Esophagus (tissue), 2 donors: ENCODE data around the gene PTTG1IP. TPM values are rescaled to one million over a fixed set of nuclear protein-coding genes. Genes with fewer than 3 reads are reported as not detected.
A peak's percentile ranks its signal among the peaks of the same experiment; 100 is the strongest.

Experiments used
- H3K27ac ChIP-seq, 2 donors: one replicate each; pipeline ENCODE4 v1.5.1; 2013; ENCODE audit warnings: low read depth in 2 of 2, mild to moderate bottlenecking in 2 of 2, inconsistent platforms in 1 of 2, low read length in 1 of 2, moderate library complexity in 1 of 2
- H3K27me3 ChIP-seq, 2 donors: one replicate each; pipeline ENCODE4 v1.6.1; 2013; ENCODE audit warnings: low read length in 2 of 2, control low read depth in 1 of 2, mild to moderate bottlenecking in 1 of 2; ENCODE audit not compliant: insufficient read depth in 2 of 2, control insufficient read depth in 1 of 2
- H3K36me3 ChIP-seq, 2 donors: one replicate each; pipeline ENCODE4 v1.6.1; 2013; ENCODE audit warnings: low read length in 1 of 2; ENCODE audit not compliant: control insufficient read depth in 2 of 2, insufficient read depth in 2 of 2
- H3K4me1 ChIP-seq, 2 donors: one replicate each; pipeline ENCODE4 v1.6.1; 2013; ENCODE audit warnings: low read length in 1 of 2; ENCODE audit not compliant: control insufficient read depth in 2 of 2, insufficient read depth in 2 of 2
- H3K4me3 ChIP-seq, 2 donors: one replicate each; pipeline ENCODE4 v1.5.1; 2013; ENCODE audit warnings: low read length in 2 of 2, mild to moderate bottlenecking in 2 of 2, low read depth in 1 of 2, moderate library complexity in 1 of 2
- H3K9me3 ChIP-seq, 2 donors: one replicate each; pipeline ENCODE4 v1.6.1; 2013; ENCODE audit warnings: mild to moderate bottlenecking in 2 of 2, low read depth in 1 of 2, low read length in 1 of 2, moderate library complexity in 1 of 2; ENCODE audit not compliant: control insufficient read depth in 2 of 2, insufficient read depth in 1 of 2
- WGBS, 2 donors: extraction: QIAGEN DNeasy Blood & Tissue Kit; methylation state at CpG; one replicate each; pipeline ENCODE4 v1.1.7; 2013; 5-methylcytosine and 5-hydroxymethylcytosine counted together
- polyA plus RNA-seq, 2 donors: library from polyadenylated mRNA; stranded (reverse); fragments of 200-250 nt; gene quantifications; one replicate each; pipeline ENCODE4 v1.2.3, GENCODE V29; 2013
- donor health status: healthy with polysubstance abuse.
- donor health status: Bipolar disorder and iron deficiency.

The PTTG1IP gene
- 10 to 100 TPM; 45.8 to 47.4 TPM for polyA plus RNA-seq

- Histone ChIP-seq H3K27me3 (no peaks in the 10 kb centered on the region), H3K27ac (peak within 1 kb of the TSS; percentile 97 to 99), H3K9me3 (no peaks in the 10 kb centered on the region), H3K4me3 (peak within 1 kb of the TSS; percentile 80 to 90), H3K36me3 (no peaks in the 10 kb centered on the region), H3K4me1 (peaks cover 7 to 17% of the 10 kb centered on the region in 2 donors)
- WGBS, 2 donors: 0% methylated on average over 109 to 123 of the region's 123 CpGs
These were observed at the start of gene PTTG1IP for GRCh38 chr21:44873356-44874239. Gene PTTG1IP, minus strand, starts transcription at chr21:44873690. Its CDS starts 74 bp downstream, at chr21:44873616.

DNA sequence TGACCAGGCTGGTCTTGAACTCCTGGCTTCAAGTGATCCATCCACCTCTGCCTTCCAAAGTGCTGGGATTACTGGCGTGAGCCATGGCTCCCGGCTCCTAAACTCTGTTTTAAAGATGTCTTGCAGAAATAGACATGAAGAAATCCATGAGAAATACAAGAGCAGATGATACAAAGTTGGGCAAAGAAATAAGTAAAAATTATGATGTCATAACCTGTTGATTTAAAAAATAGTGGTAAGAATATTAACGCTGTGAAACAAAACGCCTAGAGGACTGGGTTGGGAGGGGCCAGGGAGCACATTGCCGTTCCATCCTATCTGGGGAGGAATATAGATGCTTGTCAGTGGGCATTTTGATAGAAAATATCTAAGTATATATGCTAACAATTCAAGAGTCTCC, 48.4 kb upstream of the PTTG1IP start:
- Histone ChIP-seq H3K4me3 (no peak overlapping the region), H3K9me3 (no peaks in the 10 kb centered on the region), H3K4me1 (peaks cover 0 to 2% of the 10 kb centered on the region in 2 donors), H3K27me3 (no peaks in the 10 kb centered on the region), H3K27ac (no peak overlapping the region), H3K36me3 (no peaks in the 10 kb centered on the region)
- 74 to 81% methylated on average over 5 of the region's 5 CpGs for WGBS, 2 donors

GRCh38 chr21:44920694-44921604, 47.5 kb upstream of the PTTG1IP start, which contains the start of gene ITGB2:
Gene ITGB2, minus strand, starts transcription at chr21:44920899. Its CDS starts 10,117 bp downstream, at chr21:44910782.
- Histone ChIP-seq H3K36me3 (no peaks in the 10 kb centered on the region), H3K4me1 (peaks cover 0 to 2% of the 10 kb centered on the region in 2 donors), H3K27ac (peak within 1 kb of the TSS in 1 of 2 donors; percentile 14), H3K4me3 (peak within 1 kb of the TSS; percentile 20 to 46), H3K9me3 (no peaks in the 10 kb centered on the region), H3K27me3 (no peaks in the 10 kb centered on the region)
- 60 to 68% methylated on average over 29 of the region's 29 CpGs for WGBS, 2 donors

GRCh38 chr21:44919913-44920693, 46.6 kb upstream of the PTTG1IP start:
- H3K4me3 ChIP-seq: peak overlapping the region; percentile 20 to 46
- 59 to 65% methylated on average over 28 of the region's 28 CpGs for WGBS, 2 donors

GRCh38 chr21:44919111-44919912, 45.8 kb upstream of the PTTG1IP start:
- WGBS, 2 donors: 51 to 62% methylated on average over 17 to 23 of the region's 26 CpGs
- Histone ChIP-seq H3K27me3 (no peaks in the 10 kb centered on the region), H3K4me1 (peaks cover 0 to 2% of the 10 kb centered on the region in 2 donors), H3K4me3 (peak overlapping the region in 1 of 2 donors; percentile 46), H3K9me3 (no peaks in the 10 kb centered on the region), H3K27ac (no peak overlapping the region), H3K36me3 (no peaks in the 10 kb centered on the region)

More at GRCh38 chr21:44919913-44920693, 46.6 kb upstream of the PTTG1IP start:
- H3K27me3 ChIP-seq: no peaks in the 10 kb centered on the region
- H3K36me3 ChIP-seq: no peaks in the 10 kb centered on the region
- peaks cover 0 to 2% of the 10 kb centered on the region in 2 donors for H3K4me1 ChIP-seq
- no peaks in the 10 kb centered on the region for H3K9me3 ChIP-seq
- peak overlapping the region in 1 of 2 donors; percentile 14 for H3K27ac ChIP-seq

DNA sequence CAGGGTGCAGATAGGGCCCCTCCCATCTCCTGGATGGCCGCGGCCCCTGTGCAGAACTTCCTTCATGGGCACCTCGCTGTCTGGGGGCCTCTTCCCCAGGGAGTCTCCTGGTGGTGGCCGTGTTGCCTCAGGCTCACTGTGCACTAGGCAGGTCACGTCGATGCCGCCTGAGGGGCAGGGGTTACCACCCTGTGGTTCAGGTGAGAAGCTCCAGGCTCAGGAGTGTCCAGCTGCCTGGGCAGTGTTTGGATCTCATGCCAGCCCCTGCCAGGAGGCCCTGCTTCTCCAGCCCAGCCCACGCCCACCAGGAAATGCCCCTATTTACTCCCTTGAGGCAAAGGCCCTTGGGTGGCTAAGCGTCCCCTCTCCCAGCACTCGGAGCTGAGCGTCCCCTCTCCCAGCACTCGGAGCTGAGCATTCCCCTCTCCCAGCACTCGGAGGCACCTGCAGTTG, 45.1 kb upstream of the PTTG1IP start:
- 61 to 63% methylated on average over 13 of the region's 13 CpGs for WGBS, 2 donors
- Histone ChIP-seq H3K4me1 (peaks cover 0 to 5% of the 10 kb centered on the region in 2 donors), H3K27me3 (no peaks in the 10 kb centered on the region), H3K9me3 (no peaks in the 10 kb centered on the region), H3K27ac (no peak overlapping the region), H3K4me3 (no peak overlapping the region), H3K36me3 (no peaks in the 10 kb centered on the region)

- WGBS, 2 donors: 73 to 80% methylated on average over 12 of the region's 12 CpGs
- Histone ChIP-seq H3K4me1 (peaks cover 0 to 5% of the 10 kb centered on the region in 2 donors), H3K27ac (no peak overlapping the region)
These were observed 44.6 kb upstream of the PTTG1IP start for GRCh38 chr21:44918107-44918470.

DNA sequence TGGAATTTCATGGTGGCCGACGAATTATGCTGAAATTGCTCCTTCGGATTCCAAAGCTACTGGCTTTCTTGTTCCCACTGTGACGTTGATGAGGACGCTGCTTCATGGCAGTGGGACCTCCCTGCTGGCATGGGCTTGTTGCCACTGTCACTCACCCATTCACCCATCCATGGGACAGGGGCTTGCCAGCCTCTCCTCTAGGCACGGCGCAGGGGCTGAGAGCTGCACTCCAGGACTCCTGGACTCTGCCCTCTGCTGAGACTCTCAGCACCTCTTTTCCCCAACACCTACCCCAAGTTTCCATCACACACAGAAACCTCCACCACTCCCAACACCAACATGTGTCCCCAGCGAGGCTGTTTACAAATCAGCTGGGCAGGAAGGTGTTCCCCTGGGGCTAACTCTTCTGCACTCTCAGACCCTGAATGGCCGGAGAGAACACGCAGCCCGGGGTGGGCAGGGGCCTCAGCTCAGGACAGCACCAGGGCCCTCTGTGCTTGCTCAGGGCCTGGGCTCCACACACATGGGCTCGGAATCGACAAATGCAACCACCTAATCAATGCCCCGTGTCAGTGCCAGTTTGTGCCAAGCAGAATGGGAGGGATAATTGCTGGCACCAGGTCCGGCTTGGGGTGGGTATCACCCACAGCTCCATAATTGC, 44.1 kb upstream of the PTTG1IP start:
- no peaks in the 10 kb centered on the region for H3K36me3 ChIP-seq
- H3K4me3 ChIP-seq: no peak overlapping the region
- 71 to 76% methylated on average over 15 of the region's 15 CpGs for WGBS, 2 donors
- H3K4me1 ChIP-seq: peaks cover 0 to 5% of the 10 kb centered on the region in 2 donors
- H3K27me3 ChIP-seq: no peaks in the 10 kb centered on the region
- H3K9me3 ChIP-seq: no peaks in the 10 kb centered on the region
- H3K27ac ChIP-seq: no peak overlapping the region

More at GRCh38 chr21:44918107-44918470, 44.6 kb upstream of the PTTG1IP start:
- Histone ChIP-seq H3K4me3 (no peak overlapping the region), H3K27me3 (no peaks in the 10 kb centered on the region), H3K36me3 (no peaks in the 10 kb centered on the region), H3K9me3 (no peaks in the 10 kb centered on the region)
